T-helper 9 cell (primary cell): Measurements from ENCODE around the gene RNF43.

Experiments
- DNase-seq: peaks from one replicate; pipeline ENCODE4 v3.0.0-alpha.2; 2020

RNF43 gene

GRCh38 chr17:58381124-58382035, 36.0 kb downstream of the RNF43 start:
- DNase-seq, result no peak

- DNase-seq, result no peak
Measured at GRCh38 chr17:58380207-58381123, 36.9 kb downstream of the RNF43 start.

GRCh38 chr17:58379511-58379824, 37.9 kb downstream of the RNF43 start:
- no peak for DNase-seq

GRCh38 chr17:58378733-58379510, 38.4 kb downstream of the RNF43 start:
- DNase-seq, result no peak

GRCh38 chr17:58377661-58378060, 39.7 kb downstream of the RNF43 start:
- DNase-seq, result no peak

GRCh38 chr17:58377093-58377601, 40.2 kb downstream of the RNF43 start:
- DNase-seq, result no peak

- no peak for DNase-seq
Measured at GRCh38 chr17:58376472-58377000, 40.8 kb downstream of the RNF43 start.

GRCh38 chr17:58375811-58376210, 41.5 kb downstream of the RNF43 start:
- no peak for DNase-seq

- DNase-seq, result no peak
Measured at GRCh38 chr17:58375256-58375655, 42.1 kb downstream of the RNF43 start.

- DNase-seq, result no peak
Measured at GRCh38 chr17:58373923-58374322, 43.4 kb downstream of the RNF43 start.

- no peak for DNase-seq
Measured at GRCh38 chr17:58373003-58373402, 44.3 kb downstream of the RNF43 start.

- DNase-seq, result no peak
Measured at GRCh38 chr17:58371300-58371950, 45.9 kb downstream of the RNF43 start.

- no peak for DNase-seq
Measured at GRCh38 chr17:58370716-58371115, 46.6 kb downstream of the RNF43 start.

- no peak for DNase-seq
Measured at GRCh38 chr17:58370309-58370708, 47.0 kb downstream of the RNF43 start.

- no peak for DNase-seq
Measured at GRCh38 chr17:58369214-58370031, 47.9 kb downstream of the RNF43 start.

- no peak for DNase-seq
Measured at GRCh38 chr17:58368860-58369213, 48.5 kb downstream of the RNF43 start.
